Measurements from ENCODE around the gene SUV39H1. TPM values are rescaled to one million over a fixed set of nuclear protein-coding genes. Genes with fewer than 3 reads are reported as not detected.

Gene SUV39H1
- total RNA-seq, 1 donor from 2014 or later = 4.9 TPM

DNA sequence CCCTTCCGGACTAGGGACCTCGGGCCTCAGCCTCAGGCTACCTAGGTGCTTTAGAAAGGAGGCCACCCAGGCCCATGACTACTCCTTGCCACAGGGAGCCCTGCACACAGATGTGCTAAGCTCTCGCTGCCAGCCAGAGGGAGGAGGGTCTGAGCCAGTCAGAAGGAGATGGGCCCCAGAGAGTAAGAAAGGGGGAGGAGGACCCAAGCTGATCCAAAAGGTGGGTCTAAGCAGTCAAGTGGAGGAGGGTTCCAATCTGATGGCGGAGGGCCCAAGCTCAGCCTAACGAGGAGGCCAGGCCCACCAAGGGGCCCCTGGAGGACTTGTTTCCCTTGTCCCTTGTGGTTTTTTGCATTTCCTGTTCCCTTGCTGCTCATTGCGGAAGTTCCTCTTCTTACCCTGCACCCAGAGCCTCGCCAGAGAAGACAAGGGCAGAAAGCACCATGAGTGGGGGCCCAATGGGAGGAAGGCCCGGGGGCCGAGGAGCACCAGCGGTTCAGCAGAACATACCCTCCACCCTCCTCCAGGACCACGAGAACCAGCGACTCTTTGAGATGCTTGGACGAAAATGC is 13.0 kb upstream of the SUV39H1 start, which contains the start of gene WAS:
TSS of gene WAS (plus strand) at position 389 of the 572 bp plus-strand sequence. CDS start at position 444, 55 bp downstream.
- no peaks in the 10 kb centered on the region for H3K36me3 ChIP-seq (ENCODE audit: insufficient read depth, low read length)
- no peak within 1 kb of the TSS for H3K27ac ChIP-seq (ENCODE audit: low read depth, low read length)
- TF ChIP-seq, protein P1, sequence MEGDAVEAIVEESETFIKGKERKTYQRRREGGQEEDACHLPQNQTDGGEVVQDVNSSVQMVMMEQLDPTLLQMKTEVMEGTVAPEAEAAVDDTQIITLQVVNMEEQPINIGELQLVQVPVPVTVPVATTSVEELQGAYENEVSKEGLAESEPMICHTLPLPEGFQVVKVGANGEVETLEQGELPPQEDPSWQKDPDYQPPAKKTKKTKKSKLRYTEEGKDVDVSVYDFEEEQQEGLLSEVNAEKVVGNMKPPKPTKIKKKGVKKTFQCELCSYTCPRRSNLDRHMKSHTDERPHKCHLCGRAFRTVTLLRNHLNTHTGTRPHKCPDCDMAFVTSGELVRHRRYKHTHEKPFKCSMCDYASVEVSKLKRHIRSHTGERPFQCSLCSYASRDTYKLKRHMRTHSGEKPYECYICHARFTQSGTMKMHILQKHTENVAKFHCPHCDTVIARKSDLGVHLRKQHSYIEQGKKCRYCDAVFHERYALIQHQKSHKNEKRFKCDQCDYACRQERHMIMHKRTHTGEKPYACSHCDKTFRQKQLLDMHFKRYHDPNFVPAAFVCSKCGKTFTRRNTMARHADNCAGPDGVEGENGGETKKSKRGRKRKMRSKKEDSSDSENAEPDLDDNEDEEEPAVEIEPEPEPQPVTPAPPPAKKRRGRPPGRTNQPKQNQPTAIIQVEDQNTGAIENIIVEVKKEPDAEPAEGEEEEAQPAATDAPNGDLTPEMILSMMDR (IDR thresholded peaks at IDR 0.05; ENCODE audit: insufficient read depth, low read depth, low read length) = no peak
- TF ChIP-seq EZH2 (IDR thresholded peaks at IDR 0.05; ENCODE audit: insufficient read depth, low read length) = no peak
- FAIRE-seq (no peak), DNase-seq (ENCODE audit: low read depth) (no peak)
- H3K27me3 Mint-ChIP-seq (ENCODE audit: low read depth, unreplicated experiment) = peaks cover 27% of the 10 kb centered on the region
- H3K4me3 ChIP-seq (ENCODE audit: insufficient read depth, low read depth, low read length) = no peak within 1 kb of the TSS
- H3K9me3 Mint-ChIP-seq (ENCODE audit: unreplicated experiment) = peaks cover 4% of the 10 kb centered on the region
- H3K27ac Mint-ChIP-seq (ENCODE audit: unreplicated experiment) = no peak within 1 kb of the TSS
- no peaks in the 10 kb centered on the region for H3K27me3 ChIP-seq (ENCODE audit: insufficient read depth, low read length)
- no peaks in the 10 kb centered on the region for H3K4me1 ChIP-seq (ENCODE audit: insufficient read depth, low read length)
- H3K4me1 Mint-ChIP-seq (ENCODE audit: low read depth, unreplicated experiment) = no peaks in the 10 kb centered on the region
- no peak within 1 kb of the TSS for H3K9ac ChIP-seq (ENCODE audit: low read length)
- no peaks in the 10 kb centered on the region for H3K9me3 ChIP-seq (ENCODE audit: insufficient read depth, low read depth, low read length)
- H3K79me2 ChIP-seq (ENCODE audit: insufficient read depth, low read length) = no peaks in the 10 kb centered on the region
- H3K4me3 Mint-ChIP-seq (ENCODE audit: unreplicated experiment) = no peak within 1 kb of the TSS
- no peaks in the 10 kb centered on the region for H4K20me1 ChIP-seq (ENCODE audit: insufficient read depth, low read length)
- no peak within 1 kb of the TSS for H2AFZ ChIP-seq (ENCODE audit: low read depth, low read length)
- H3K4me2 ChIP-seq (ENCODE audit: low read length) = no peak within 1 kb of the TSS
- no peaks in the 10 kb centered on the region for H3K36me3 Mint-ChIP-seq (ENCODE audit: low read depth, unreplicated experiment)

DNA sequence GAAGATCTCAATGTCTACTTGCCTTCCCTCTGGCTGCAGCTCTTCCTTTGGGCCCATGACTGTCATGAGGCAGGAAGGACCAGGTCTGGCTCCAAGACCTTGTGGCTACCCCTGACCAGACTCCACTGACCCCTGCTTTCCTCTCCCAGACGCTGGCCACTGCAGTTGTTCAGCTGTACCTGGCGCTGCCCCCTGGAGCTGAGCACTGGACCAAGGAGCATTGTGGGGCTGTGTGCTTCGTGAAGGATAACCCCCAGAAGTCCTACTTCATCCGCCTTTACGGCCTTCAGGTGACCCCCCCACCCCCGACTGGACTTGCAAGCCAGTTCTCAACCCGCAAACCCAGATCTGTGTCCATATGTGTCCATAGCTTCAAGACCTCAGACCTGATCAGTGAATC is 12.4 kb upstream of the SUV39H1 start:
- TF ChIP-seq, protein P1 (IDR thresholded peaks at IDR 0.05; ENCODE audit: insufficient read depth, low read depth, low read length) = no peak
- no peak for TF ChIP-seq EZH2 (IDR thresholded peaks at IDR 0.05; ENCODE audit: insufficient read depth, low read length)
- FAIRE-seq = no peak

DNA sequence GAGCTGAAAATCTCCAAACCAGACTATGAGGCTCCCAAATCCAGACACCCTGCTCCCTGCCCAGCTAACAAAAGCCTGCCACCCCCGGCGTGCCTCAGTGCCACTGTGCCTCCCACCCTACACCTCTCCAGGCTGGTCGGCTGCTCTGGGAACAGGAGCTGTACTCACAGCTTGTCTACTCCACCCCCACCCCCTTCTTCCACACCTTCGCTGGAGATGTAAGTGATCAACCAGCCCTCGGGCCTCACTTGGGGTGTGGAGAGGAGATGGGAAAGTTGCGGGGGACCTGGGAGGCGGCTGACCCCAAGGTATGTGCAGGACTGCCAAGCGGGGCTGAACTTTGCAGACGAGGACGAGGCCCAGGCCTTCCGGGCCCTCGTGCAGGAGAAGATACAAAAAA is 11.1 kb upstream of the SUV39H1 start:
- H3K4me1 Mint-ChIP-seq (ENCODE audit: low read depth, unreplicated experiment) = no peaks in the 10 kb centered on the region
- no peak for TF ChIP-seq EZH2 (IDR thresholded peaks at IDR 0.05; ENCODE audit: insufficient read depth, low read length)
- TF ChIP-seq, protein P1 (IDR thresholded peaks at IDR 0.05; ENCODE audit: insufficient read depth, low read depth, low read length) = no peak
- peaks cover 27% of the 10 kb centered on the region for H3K27me3 Mint-ChIP-seq (ENCODE audit: low read depth, unreplicated experiment)

More for the DNA sequence above, 12.4 kb upstream of the SUV39H1 start:
- Histone ChIP-seq H3K4me3 (ENCODE audit: insufficient read depth, low read depth, low read length) (no peak overlapping the region), H3K4me1 (ENCODE audit: insufficient read depth, low read length) (no peaks in the 10 kb centered on the region), H3K27me3 (ENCODE audit: insufficient read depth, low read length) (no peaks in the 10 kb centered on the region), H3K9me3 (ENCODE audit: insufficient read depth, low read depth, low read length) (no peaks in the 10 kb centered on the region), H3K27ac (ENCODE audit: low read depth, low read length) (no peak overlapping the region), H3K4me2 (ENCODE audit: low read length) (no peak overlapping the region), H3K36me3 (ENCODE audit: insufficient read depth, low read length) (no peaks in the 10 kb centered on the region), H2AFZ (ENCODE audit: low read depth, low read length) (no peak overlapping the region), H3K79me2 (ENCODE audit: insufficient read depth, low read length) (no peaks in the 10 kb centered on the region), H4K20me1 (ENCODE audit: insufficient read depth, low read length) (no peaks in the 10 kb centered on the region), H3K9ac (ENCODE audit: low read length) (no peak overlapping the region)
- no peak overlapping the region for H3K4me3 Mint-ChIP-seq (ENCODE audit: unreplicated experiment)
- peaks cover 4% of the 10 kb centered on the region for H3K9me3 Mint-ChIP-seq (ENCODE audit: unreplicated experiment)
- H3K4me1 Mint-ChIP-seq (ENCODE audit: low read depth, unreplicated experiment) = no peaks in the 10 kb centered on the region
- no peaks in the 10 kb centered on the region for H3K36me3 Mint-ChIP-seq (ENCODE audit: low read depth, unreplicated experiment)
- H3K27me3 Mint-ChIP-seq (ENCODE audit: low read depth, unreplicated experiment) = peaks cover 27% of the 10 kb centered on the region
- H3K27ac Mint-ChIP-seq (ENCODE audit: unreplicated experiment) = no peak overlapping the region
- no peak for DNase-seq (ENCODE audit: low read depth)

More for the DNA sequence above, 11.1 kb upstream of the SUV39H1 start:
- H3K9me3 Mint-ChIP-seq (ENCODE audit: unreplicated experiment) = peaks cover 4% of the 10 kb centered on the region
- H3K36me3 ChIP-seq (ENCODE audit: insufficient read depth, low read length) = no peaks in the 10 kb centered on the region
- no peak for FAIRE-seq
- H3K4me2 ChIP-seq (ENCODE audit: low read length) = no peak overlapping the region
- H3K9me3 ChIP-seq (ENCODE audit: insufficient read depth, low read depth, low read length) = no peaks in the 10 kb centered on the region
- no peak overlapping the region for H3K4me3 Mint-ChIP-seq (ENCODE audit: unreplicated experiment)
- H4K20me1 ChIP-seq (ENCODE audit: insufficient read depth, low read length) = no peaks in the 10 kb centered on the region
- no peak for DNase-seq (ENCODE audit: low read depth)
- H3K4me3 ChIP-seq (ENCODE audit: insufficient read depth, low read depth, low read length) = no peak overlapping the region
- no peaks in the 10 kb centered on the region for H3K79me2 ChIP-seq (ENCODE audit: insufficient read depth, low read length)
- H3K27me3 ChIP-seq (ENCODE audit: insufficient read depth, low read length) = no peaks in the 10 kb centered on the region
- H2AFZ ChIP-seq (ENCODE audit: low read depth, low read length) = no peak overlapping the region
- H3K9ac ChIP-seq (ENCODE audit: low read length) = no peak overlapping the region
- H3K4me1 ChIP-seq (ENCODE audit: insufficient read depth, low read length) = no peaks in the 10 kb centered on the region
- no peak overlapping the region for H3K27ac ChIP-seq (ENCODE audit: low read depth, low read length)
- no peaks in the 10 kb centered on the region for H3K36me3 Mint-ChIP-seq (ENCODE audit: low read depth, unreplicated experiment)
- no peak overlapping the region for H3K27ac Mint-ChIP-seq (ENCODE audit: unreplicated experiment)
